Measurements from ENCODE around the gene BTK.

BTK gene

DNA sequence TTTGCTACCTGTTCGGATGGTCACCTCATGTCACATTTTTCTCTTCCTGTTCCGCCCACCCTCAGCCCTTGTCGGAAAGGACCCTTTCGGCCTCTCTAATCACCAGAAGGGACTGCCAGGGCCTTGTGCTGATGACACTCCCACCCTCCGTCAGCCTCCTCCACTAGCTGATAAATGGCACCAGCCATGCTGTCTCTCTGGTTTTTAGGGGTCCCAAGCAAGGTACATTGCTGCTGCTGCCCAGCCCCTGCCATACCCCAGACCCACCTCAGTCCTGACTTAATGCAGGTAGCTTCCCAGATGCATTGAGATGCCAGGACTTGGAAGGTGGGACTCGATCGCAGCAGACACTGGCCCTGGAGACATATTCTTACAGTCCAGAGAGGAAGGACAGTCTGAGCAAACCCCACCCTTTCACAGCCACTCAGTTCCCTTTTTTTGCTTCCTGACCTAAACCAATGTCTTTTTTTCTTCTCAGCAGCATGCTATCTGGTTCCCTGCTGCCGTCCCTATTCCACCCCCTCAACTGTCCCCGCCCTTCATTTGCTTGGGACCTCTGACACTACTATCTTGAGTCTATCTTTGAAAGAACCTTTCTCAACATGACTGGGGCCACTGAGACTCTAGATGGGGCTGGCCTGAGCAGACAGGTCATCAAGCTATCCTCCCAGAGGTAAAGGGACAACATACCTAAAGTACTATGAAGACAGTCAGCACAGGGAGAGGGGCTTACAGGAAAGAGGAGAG, at the start of gene BTK:
Gene BTK, minus strand, starts transcription at position 397 of the 747 bp plus-strand sequence. CDS start 10,907 bp downstream, outside the sequence.
- DNase-seq: no peak

GRCh38 chrX:101430457-101431078, 44.6 kb upstream of the BTK start:
- DNase-seq: no peak

DNA sequence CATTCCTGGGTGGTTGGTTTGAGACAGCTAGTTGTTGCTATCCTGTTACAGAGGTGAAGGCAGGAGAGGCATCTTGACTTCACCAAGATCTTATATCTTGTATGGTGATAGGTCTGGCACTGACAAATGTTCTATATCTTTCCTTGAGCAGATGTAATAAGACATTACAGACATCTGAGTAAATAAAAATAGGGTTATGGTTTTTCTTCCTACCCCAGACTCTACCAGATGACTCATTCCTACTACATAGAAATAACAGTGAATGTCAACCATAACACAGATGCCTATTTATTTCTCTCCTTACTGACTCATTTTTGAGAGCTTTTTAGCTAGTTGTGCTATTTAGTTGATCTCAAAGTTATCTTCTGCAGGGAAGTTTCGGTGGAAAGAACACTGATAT, 43.9 kb upstream of the BTK start:
- DNase-seq: no peak

DNA sequence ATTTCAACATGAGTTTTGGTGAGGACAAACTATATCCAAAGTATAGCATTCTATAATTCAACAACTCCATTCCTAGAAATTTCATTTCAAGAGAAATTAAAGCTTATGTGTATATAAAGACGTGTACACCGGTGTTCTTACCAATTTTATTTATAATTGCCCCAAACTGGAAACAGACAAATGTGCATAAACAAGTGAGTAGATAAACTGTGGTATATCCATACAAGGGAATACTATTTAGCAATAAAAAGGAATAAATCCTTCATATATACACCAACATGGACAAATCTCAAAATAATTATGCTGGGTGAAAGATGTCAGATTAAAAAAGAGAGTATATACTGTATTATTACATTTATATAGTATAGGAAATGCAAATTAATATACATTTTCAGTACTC, 42.0 kb upstream of the BTK start:
- no peak for DNase-seq

- DNase-seq: no peak
Observed at GRCh38 chrX:101419489-101419888, 33.5 kb upstream of the BTK start.

DNA sequence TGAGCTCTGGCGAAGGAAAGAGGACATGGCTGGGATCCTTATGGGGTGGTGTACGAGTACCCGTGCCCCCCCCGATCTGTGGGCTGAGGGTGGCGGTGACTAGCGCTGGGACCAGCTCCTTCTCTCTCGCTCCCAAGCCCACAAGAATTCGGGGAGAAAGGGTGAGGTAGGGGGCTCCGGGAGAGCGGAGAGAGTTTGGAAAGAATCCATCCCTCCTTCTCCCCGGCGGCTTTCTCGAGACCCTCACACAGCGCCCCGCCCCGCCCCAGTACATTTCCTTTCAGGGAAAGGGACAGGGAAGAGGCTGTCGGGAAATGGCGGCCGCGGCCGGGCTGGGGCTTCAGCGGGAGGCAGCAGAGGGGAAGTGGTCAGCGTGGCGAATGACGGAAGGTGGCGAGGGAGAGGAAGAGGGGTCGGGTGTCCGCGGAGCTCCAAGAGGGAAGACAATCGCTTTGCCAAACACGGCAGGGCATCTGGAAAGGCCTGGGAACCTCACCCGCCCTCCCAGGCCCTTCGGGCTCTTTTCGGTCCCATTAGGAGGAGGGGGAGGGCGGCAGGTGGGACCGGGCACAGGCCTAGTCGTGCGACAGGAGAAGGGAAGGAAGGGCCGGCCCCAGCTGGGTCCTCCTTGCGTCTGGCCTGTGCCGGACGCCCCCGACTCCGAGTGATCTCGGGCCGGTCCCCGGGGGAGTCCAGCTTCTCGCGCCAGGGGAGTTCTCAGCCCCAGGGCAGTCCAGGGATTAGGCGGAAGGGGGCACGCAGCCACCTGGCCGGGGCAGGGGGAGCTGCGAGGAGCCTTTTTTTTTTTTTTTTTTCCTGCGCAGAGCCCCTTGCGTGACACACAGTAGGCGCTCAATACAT, 32.2 kb upstream of the BTK start:
- DNase-seq: peak; percentile 7

GRCh38 chrX:101417190-101417589, 31.2 kb upstream of the BTK start:
- no peak for DNase-seq

DNA sequence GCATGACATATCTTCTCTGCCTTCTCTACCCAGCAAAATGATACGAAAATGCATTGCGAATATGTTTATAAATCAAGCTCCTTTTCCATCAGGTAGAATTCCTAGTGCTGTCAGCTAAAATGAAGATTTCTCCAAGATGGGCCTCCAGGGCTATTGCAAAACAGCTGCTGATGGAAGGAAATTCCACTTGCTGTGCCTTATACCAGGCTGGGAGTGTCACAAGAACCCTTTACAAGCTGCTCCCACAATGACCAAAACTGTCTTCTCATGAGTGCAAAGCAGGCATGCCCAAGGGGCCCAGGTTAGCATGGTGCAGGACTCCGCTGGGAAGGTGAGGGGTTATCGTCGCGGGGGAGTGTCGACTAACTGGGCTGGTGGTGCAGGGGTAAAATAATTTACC, 30.7 kb upstream of the BTK start:
- DNase-seq: no peak

GRCh38 chrX:101415180-101416145, 29.5 kb upstream of the BTK start:
- no peak for DNase-seq

GRCh38 chrX:101411984-101412383, 26.0 kb upstream of the BTK start:
- DNase-seq: no peak

DNA sequence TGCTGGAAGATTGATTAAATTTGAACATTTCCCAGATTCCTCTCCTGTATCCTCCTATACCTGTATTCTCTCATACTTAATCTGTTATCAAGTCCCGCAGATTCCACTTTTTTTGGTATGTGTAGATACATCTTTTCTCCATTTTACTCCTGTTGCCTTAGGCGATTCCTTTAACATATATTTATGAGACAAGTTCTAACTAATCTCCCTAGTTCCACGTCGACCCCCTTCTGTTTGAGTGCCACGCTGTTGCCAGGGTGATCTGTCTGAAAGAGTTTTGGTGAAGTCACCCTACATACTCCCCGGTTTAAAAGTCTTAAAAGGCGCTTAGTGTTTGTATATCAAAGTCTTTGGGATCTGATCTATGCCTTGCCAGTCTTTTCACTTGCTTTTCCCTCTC, 24.5 kb upstream of the BTK start:
- no peak for DNase-seq

DNA sequence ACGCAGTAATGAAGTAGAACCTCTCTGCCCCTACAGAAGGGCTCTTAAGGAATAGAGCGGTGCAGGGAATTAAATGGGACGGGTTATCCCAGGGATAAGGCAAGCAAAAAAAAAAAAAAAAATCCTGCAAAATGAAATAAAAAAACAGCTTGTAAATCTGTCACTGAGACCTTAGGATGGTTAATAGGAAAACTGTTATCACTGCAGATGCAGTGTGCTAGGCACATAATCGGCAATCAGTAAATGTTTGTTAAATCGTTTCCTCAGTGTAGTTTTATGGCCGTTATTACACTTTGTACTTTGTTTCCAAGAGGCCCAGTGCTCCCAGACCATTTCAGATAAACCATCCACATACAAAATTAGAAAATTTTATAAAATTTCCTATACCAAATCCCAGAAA, 23.1 kb upstream of the BTK start:
- no peak for DNase-seq

DNA sequence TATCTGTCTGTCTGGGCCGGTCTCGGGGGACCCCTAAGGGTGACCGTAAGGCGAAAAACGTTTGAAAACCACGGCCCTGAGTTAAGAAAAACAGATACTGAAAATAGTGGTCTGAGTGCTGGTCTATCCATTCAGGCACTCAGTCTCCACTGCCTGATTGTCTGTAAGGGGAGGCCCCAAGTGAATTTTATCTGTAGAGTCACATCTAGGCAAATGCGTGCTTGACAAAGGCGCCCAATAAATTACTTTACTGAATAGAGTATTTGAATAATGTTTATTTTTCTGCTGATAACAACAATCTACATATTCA, 22.5 kb upstream of the BTK start:
- no peak for DNase-seq

- peak; percentile 79 for DNase-seq
Observed at GRCh38 chrX:101407748-101408531, 21.9 kb upstream of the BTK start, which contains the start of the genes GLA and HNRNPH2. Gene GLA, minus strand, starts transcription at chrX:101407925. Its CDS starts 22 bp downstream, at chrX:101407903. Gene HNRNPH2, plus strand, starts transcription at chrX:101408222. Its CDS starts 3,767 bp downstream, at chrX:101411989.

DNA sequence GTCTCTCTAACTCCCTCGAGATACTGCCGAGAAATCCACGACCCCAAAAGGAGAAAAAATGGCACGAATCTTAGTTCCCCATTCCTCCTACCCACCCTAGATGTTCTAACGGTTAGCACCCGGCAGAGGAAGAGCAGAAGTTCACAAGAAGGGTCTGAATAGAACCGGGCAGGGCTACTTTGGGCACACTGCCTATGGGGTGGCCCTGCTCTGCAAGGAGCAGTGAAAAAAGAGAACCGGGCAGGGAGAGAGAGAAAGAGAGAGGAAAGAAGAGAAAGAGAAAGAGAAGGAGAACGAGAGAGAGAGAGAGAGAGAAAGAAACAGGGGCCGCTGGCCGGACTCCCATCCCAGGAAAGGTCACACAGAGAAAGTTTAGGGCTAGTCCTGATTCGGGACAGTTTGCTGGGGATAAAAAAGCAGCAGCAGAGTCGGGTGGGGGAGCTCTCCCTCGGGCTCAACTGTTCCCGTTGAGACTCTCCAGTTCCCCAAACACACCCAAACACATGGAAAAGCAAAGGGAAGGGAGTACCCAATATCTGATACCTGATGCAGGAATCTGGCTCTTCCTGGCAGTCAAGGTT, 21.3 kb upstream of the BTK start:
- no peak for DNase-seq

- DNase-seq: no peak
Observed at GRCh38 chrX:101399825-101400224, 13.8 kb upstream of the BTK start.

DNA sequence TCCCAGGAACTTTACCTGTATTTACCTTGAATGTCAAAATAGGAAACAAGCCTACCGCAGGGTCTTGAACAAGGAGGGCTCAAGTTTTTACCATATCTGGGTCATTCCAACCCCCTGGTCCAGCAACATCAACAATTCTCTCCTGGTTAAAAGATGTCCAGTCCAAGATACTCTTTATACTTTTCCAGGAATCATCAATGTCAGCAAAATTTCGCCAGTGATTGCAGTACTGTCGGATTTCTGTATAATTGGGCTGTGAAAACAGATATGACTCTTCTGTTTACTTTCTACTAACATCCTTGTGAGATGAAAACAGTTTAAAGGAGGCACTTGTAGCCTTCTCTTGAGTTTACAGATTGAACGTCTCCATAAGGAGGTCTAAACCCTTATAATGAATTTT, 12.7 kb upstream of the BTK start:
- DNase-seq: no peak

DNA sequence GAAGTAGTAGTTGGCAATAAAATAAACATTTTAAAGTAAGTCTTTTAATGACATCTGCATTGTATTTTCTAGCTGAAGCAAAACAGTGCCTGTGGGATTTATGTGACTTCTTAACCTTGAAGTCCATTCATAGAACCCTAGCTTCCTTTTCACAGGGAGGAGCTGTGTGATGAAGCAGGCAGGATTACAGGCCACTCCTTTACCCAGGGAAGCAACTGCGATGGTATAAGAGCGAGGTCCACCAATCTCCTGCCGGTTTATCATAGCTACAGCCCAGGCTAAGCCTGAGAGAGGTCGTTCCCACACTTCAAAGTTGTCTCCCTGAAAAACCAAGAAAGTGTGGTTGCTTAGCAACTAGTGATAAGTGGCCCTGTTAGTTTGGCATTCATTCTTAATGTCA, 11.8 kb upstream of the BTK start:
- DNase-seq: no peak

DNA sequence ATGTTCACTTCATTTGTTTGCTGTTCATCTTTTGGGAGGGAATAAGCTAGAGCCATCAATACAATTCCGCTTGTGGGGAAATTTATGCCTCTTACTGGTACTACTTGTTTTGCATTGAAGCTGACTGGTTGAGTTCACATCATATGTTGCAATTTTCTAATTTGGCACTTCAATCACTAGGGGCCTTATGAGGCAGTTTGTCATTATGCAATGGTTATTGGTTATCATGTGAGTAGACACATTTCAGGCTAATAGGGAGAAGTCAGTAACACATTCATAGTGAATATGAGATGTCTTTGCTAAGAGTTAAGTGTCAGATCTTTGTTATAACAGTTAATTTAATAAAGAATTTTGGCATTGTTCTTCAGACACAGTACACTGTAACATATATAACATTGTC, 9.8 kb upstream of the BTK start:
- DNase-seq: no peak

DNA sequence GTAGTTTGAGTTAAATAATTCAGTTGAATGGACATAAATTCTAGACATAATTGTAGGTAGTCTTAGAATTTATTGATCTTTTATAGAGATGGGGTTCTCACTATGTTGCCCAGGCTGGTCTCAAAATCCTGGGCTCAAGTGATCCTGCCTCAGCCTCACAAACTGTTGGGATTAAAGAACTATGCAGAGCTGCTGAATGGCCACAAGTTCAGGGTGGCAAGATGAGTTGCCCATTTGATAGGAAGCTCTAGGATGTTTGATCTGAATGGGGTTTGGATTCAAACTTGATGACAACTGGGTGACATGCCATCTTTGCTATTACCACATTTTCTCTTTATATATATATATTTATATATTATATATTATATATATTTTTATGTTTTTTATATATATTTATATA, 8.4 kb upstream of the BTK start:
- no peak for DNase-seq
